ENCODE data around the gene NXN.

Gene NXN

DNA sequence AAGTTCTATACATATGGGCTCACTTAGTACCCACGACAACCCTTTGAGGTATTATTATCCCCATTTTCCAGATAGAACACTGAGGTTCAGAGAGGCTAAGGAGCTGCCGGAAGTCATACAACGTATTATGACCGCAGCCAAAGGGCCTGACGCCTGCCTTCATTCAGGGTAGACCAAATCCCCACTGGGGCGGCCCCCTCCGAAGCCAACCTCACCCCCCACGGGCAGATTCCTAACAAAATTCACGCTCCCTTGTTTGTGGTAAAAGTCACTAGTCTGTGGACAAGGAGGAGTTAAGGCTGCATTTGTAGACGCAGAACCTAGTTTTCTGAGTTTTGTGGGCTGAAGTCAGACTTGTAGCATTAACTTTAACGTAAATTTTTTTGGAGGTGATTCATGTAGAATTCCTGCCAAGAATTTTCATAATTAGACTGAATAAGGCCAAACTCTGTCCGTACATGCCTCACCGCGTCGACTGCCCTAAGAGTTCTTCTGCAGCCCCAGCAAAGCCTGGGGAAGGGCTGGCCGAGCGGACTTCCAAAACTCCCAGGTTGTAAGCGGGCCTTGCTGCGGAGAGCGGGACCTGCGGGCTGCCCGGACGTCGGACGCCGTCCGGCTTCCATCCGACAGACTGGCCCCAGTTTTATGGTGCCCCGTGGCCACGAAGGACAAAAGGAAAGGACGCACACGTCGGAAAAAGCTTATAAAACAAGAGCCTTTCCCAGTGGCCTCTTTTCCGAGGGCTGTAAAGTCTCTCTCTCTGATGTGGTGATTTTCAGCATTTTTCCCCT lies 75.7 kb downstream of the NXN start:
- Histone ChIP-seq H3K4me3 (ENCODE audit: low read length) (no peak overlapping the region), H3K79me2 (ENCODE audit: control insufficient read depth, low read length) (no peaks in the 10 kb centered on the region), H3K36me3 (ENCODE audit: control insufficient read depth, low read length) (no peaks in the 10 kb centered on the region), H3K27ac (ENCODE audit: low read depth, low read length) (no peak overlapping the region), H3K27me3 (ENCODE audit: control insufficient read depth, low read length) (no peaks in the 10 kb centered on the region; the same call in 1 of the 2 replicates), H3K9me2 (replicated peaks; ENCODE audit: control insufficient read depth, low read length) (no peaks in the 10 kb centered on the region), H4K20me1 (ENCODE audit: control insufficient read depth, insufficient read depth, low read depth, low read length) (no peaks in the 10 kb centered on the region), H3F3A (ENCODE audit: control insufficient read depth, insufficient read depth) (no peaks in the 10 kb centered on the region), H3K9me3 (ENCODE audit: control insufficient read depth, insufficient read depth, low read length) (no peaks in the 10 kb centered on the region), H3K4me2 (ENCODE audit: low read length) (no peak overlapping the region), H3K4me1 (ENCODE audit: control insufficient read depth, low read length) (no peaks in the 10 kb centered on the region)
- TF ChIP-seq EZH2phosphoT487 (IDR thresholded peaks at IDR 0.05; ENCODE audit: borderline replicate concordance, low read length): no peak
- TF ChIP-seq, protein P1, sequence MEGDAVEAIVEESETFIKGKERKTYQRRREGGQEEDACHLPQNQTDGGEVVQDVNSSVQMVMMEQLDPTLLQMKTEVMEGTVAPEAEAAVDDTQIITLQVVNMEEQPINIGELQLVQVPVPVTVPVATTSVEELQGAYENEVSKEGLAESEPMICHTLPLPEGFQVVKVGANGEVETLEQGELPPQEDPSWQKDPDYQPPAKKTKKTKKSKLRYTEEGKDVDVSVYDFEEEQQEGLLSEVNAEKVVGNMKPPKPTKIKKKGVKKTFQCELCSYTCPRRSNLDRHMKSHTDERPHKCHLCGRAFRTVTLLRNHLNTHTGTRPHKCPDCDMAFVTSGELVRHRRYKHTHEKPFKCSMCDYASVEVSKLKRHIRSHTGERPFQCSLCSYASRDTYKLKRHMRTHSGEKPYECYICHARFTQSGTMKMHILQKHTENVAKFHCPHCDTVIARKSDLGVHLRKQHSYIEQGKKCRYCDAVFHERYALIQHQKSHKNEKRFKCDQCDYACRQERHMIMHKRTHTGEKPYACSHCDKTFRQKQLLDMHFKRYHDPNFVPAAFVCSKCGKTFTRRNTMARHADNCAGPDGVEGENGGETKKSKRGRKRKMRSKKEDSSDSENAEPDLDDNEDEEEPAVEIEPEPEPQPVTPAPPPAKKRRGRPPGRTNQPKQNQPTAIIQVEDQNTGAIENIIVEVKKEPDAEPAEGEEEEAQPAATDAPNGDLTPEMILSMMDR (IDR thresholded peaks at IDR 0.05; ENCODE audit: low read depth, low read length, poor library complexity, severe bottlenecking): no peak

DNA sequence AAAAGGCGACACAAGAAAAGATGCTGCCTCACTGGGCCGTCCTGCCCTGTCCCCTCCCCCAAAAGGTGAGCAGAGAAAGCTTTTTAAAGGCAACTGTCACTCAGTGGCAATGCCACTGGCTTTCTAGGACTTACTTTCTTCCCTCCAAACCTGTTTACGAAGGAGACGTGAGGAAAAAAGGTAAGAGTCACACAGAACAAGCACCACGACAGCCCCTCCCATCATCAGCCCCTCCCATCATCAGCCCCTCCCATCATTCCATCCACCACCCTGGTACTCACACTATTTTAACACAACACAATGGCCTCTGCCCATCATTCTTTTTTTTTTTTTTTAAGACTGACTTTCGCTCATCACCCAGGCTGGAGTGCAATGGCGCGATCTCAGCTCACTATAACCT lies 77.1 kb downstream of the NXN start:
- Histone ChIP-seq H3K79me2 (ENCODE audit: control insufficient read depth, low read length) (no peaks in the 10 kb centered on the region), H3K27me3 (ENCODE audit: control insufficient read depth, low read length) (no peaks in the 10 kb centered on the region; the same call in 1 of the 2 replicates), H3K27ac (ENCODE audit: low read depth, low read length) (no peak overlapping the region), H3K4me3 (ENCODE audit: low read length) (no peak overlapping the region), H3K4me1 (ENCODE audit: control insufficient read depth, low read length) (no peaks in the 10 kb centered on the region), H3K9me2 (replicated peaks; ENCODE audit: control insufficient read depth, low read length) (no peaks in the 10 kb centered on the region), H3F3A (ENCODE audit: control insufficient read depth, insufficient read depth) (no peaks in the 10 kb centered on the region), H4K20me1 (ENCODE audit: control insufficient read depth, insufficient read depth, low read depth, low read length) (no peaks in the 10 kb centered on the region), H3K36me3 (ENCODE audit: control insufficient read depth, low read length) (no peaks in the 10 kb centered on the region), H3K9me3 (ENCODE audit: control insufficient read depth, insufficient read depth, low read length) (no peaks in the 10 kb centered on the region), H3K4me2 (ENCODE audit: low read length) (no peak overlapping the region)
- TF ChIP-seq EZH2phosphoT487 (IDR thresholded peaks at IDR 0.05; ENCODE audit: borderline replicate concordance, low read length): no peak
- TF ChIP-seq, protein P1 (IDR thresholded peaks at IDR 0.05; ENCODE audit: low read depth, low read length, poor library complexity, severe bottlenecking): no peak

DNA sequence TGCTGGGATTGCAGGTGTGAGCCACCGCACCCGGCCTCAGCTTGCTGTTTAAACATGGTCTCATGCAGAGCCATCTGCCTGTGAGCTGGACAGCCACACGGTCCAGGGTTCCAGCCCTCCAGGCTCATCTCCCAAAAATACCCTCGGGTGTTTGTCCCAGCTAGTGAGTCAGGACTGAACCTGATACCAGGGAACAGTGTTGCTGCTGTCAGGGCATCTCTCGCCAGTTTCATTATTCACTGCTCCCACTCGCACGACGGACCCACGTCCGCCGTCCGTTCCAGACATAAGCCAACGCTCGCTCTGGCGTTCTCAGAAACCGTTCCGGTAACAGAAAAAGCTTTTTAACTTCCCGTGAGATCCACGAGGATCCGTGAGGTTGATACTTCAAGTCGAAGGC lies 77.6 kb downstream of the NXN start:
- Histone ChIP-seq H3K27ac (ENCODE audit: low read depth, low read length) (no peak overlapping the region), H4K20me1 (ENCODE audit: control insufficient read depth, insufficient read depth, low read depth, low read length) (no peaks in the 10 kb centered on the region), H3F3A (ENCODE audit: control insufficient read depth, insufficient read depth) (no peaks in the 10 kb centered on the region), H3K4me3 (ENCODE audit: low read length) (no peak overlapping the region), H3K27me3 (ENCODE audit: control insufficient read depth, low read length) (no peaks in the 10 kb centered on the region; the same call in 1 of the 2 replicates), H3K9me3 (ENCODE audit: control insufficient read depth, insufficient read depth, low read length) (no peaks in the 10 kb centered on the region), H3K79me2 (ENCODE audit: control insufficient read depth, low read length) (no peaks in the 10 kb centered on the region), H3K9me2 (replicated peaks; ENCODE audit: control insufficient read depth, low read length) (no peaks in the 10 kb centered on the region), H3K4me2 (ENCODE audit: low read length) (no peak overlapping the region), H3K4me1 (ENCODE audit: control insufficient read depth, low read length) (no peaks in the 10 kb centered on the region), H3K36me3 (ENCODE audit: control insufficient read depth, low read length) (no peaks in the 10 kb centered on the region)
- TF ChIP-seq, protein P1 (IDR thresholded peaks at IDR 0.05; ENCODE audit: low read depth, low read length, poor library complexity, severe bottlenecking): no peak
- TF ChIP-seq EZH2phosphoT487 (IDR thresholded peaks at IDR 0.05; ENCODE audit: borderline replicate concordance, low read length): no peak
